ENCODE measurements around the gene KHDRBS2.

Gene KHDRBS2

DNA sequence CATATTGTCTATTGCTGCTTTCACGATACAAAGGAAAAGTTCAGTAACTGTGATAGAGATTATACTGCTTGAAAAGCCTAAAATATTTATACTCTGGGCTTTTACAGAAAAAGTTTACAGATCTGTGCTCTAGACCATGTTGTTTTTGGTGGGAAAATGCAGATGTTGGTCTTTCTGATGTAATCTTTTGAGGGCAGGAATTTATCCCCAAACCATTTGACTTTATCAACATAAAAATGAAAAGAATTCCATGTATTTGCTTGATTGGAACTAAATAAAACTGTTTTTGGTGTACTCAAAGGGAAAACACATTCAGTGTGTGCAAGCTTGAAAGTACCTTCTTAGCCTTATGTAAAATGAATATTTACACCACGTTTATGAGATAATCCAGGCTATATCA, 603.5 kb downstream of the KHDRBS2 start:
- no peak overlapping the region for H3K4me3 ChIP-seq (ENCODE audit: low read depth, low read length)
- TF ChIP-seq, protein P1, sequence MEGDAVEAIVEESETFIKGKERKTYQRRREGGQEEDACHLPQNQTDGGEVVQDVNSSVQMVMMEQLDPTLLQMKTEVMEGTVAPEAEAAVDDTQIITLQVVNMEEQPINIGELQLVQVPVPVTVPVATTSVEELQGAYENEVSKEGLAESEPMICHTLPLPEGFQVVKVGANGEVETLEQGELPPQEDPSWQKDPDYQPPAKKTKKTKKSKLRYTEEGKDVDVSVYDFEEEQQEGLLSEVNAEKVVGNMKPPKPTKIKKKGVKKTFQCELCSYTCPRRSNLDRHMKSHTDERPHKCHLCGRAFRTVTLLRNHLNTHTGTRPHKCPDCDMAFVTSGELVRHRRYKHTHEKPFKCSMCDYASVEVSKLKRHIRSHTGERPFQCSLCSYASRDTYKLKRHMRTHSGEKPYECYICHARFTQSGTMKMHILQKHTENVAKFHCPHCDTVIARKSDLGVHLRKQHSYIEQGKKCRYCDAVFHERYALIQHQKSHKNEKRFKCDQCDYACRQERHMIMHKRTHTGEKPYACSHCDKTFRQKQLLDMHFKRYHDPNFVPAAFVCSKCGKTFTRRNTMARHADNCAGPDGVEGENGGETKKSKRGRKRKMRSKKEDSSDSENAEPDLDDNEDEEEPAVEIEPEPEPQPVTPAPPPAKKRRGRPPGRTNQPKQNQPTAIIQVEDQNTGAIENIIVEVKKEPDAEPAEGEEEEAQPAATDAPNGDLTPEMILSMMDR (IDR thresholded peaks at IDR 0.05; ENCODE audit: borderline replicate concordance, insufficient read depth, low read depth, low read length): no peak

DNA sequence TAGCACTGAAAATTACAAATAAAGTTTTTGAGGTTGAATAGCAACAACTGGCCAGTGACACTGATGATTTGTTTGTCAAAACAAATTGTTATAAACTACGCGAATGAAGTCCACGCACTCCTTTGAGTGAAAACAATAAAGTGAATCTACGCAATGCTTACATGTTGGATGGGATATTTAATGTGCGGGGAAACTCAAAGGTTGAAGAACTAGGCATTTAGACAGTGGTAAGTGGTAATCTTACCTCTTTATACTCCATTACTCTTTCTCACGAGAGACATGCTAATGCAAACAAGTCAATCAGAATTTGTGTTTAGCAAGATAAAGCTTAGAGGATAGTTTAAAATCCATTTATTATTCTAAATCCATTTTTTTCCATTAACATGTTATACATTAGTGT, 606.4 kb downstream of the KHDRBS2 start:
- no peak overlapping the region for H3K4me3 ChIP-seq (ENCODE audit: low read depth, low read length)
- TF ChIP-seq, protein P1 (IDR thresholded peaks at IDR 0.05; ENCODE audit: borderline replicate concordance, insufficient read depth, low read depth, low read length): no peak

DNA sequence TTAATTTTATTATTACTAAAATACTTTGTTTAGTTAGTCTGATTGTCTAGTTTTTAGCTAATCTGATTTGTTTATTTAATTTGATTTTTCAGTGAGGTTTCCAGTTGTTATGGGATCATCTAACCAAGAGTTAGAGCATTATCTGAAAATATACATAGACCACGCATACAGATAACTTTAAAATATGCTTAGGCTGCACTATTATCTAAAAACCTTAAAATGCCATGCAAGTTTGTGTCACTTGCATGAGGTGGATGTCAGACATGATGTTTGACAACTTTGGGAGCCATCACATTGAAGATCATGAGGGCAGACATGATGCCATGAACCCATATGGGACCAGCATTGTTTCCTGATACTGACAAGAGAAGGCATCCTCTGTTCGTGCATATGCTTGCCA, 610.3 kb downstream of the KHDRBS2 start:
- TF ChIP-seq, protein P1 (IDR thresholded peaks at IDR 0.05; ENCODE audit: borderline replicate concordance, insufficient read depth, low read depth, low read length): no peak
- H3K4me3 ChIP-seq (ENCODE audit: low read depth, low read length): no peak overlapping the region

DNA sequence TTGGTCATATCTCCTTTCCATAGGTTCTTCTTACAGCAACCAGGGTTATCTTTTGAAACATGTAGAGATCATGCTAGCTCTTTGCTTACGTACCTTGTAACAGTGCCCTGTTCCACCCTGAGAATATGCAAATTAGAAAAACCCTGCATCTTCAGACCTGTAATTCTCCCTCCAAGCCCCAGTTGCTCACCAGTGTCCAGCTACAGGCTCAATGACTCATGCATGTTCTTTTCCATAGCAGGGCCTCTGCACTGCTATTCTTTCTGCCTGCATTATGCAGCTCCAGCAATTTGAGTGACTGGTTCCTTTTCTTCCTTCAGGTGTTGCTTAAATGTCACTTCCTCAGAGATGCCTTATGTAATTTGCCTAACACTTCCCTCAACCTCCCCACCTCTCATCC, 636.2 kb downstream of the KHDRBS2 start:
- TF ChIP-seq, protein P1 (IDR thresholded peaks at IDR 0.05; ENCODE audit: borderline replicate concordance, insufficient read depth, low read depth, low read length): no peak
- no peak overlapping the region for H3K4me3 ChIP-seq (ENCODE audit: low read depth, low read length)

DNA sequence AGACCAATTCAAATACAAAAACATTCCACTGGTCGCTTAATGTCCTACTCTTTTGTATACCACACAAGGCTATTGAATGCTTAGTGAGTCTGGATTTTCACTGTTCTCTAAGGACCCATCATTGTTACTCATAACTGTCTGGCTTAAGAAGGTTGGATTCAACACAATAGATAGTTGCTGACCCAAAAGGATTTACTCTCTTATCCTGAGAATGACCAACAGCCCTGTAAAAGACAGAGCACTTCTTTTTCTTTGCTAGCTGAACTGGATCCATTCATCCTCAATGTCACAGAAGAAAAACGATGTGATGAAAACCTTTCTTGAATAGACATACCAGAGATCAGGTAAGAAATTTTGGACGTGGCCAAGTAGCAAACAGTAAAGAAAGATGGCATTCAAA, 645.6 kb downstream of the KHDRBS2 start:
- no peak overlapping the region for H3K4me3 ChIP-seq (ENCODE audit: low read depth, low read length)
- TF ChIP-seq, protein P1 (IDR thresholded peaks at IDR 0.05; ENCODE audit: borderline replicate concordance, insufficient read depth, low read depth, low read length): no peak

All from GM12875 (cell line).